GM06990 (cell line): ENCODE data around the gene F2RL3.

Source experiments
- DNase-seq: peaks from one replicate; pipeline ENCODE4 v3.0.0-alpha.2; 2011; ENCODE audit not compliant: insufficient read length; ENCODE audit errors: extremely low read depth
- H3K27me3 ChIP-seq: replicated peaks from 2 replicates; pipeline ENCODE4 v1.6.0; 2011; ENCODE audit warnings: low read length; ENCODE audit not compliant: control insufficient read depth, insufficient read depth
- H3K36me3 ChIP-seq: 2 replicates; pipeline ENCODE4 v1.5.1; 2011; ENCODE audit warnings: low read length; ENCODE audit not compliant: control insufficient read depth, insufficient read depth
- H3K4me3 ChIP-seq: replicated peaks from 2 replicates; pipeline ENCODE4 v1.5.1; 2011; ENCODE audit warnings: low read depth, mild to moderate bottlenecking, control low read depth, low read length
- CTCF ChIP-seq: IDR thresholded peaks from 2 replicates; pipeline ENCODE4 v1.5.1; 2011; ENCODE audit warnings: low read length, control low read depth, mild to moderate bottlenecking, inconsistent platforms; ENCODE audit not compliant: insufficient read depth, poor library complexity, severe bottlenecking

The F2RL3 gene

DNA sequence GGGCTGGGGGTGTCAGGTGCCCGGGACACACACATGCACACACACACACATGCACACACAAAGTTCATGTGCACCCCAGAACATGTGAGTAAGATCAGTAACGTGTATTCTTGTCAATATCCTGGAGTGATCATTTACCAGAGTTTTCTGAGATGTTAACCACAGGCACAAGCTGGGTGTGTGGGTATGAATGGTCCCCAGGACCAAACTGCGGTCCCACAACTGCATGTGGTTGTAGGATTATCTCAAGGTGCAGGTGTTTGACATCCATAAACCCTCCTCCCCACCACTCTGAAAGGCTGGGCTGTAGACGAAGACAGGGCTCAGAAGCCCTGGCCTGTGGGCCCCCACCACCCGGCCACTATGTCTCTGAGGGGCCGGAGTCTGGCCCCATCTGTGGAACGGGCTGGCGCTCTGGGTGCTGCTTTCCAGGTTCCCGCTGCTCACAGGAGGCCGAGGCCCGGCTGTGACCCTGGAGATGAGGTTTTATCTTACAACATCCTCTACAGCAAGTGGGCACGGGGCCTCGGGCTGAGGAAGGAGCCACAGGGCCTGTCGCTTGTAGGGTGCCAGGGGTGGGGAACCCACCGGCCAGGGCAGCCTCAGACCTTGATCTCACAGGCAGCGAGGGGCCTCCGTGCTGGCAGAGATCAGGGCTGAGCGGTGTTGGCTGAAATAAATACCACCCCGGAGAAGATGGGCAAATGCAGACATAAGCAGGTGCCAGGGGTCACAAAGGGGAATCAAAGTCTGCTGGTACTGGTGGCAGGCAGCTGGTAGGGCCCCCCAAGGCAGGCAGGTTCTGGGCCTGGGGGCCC is 4.3 kb downstream of the F2RL3 start:
- Histone ChIP-seq H3K27me3 (no peaks in the 10 kb centered on the region), H3K36me3 (no peaks in the 10 kb centered on the region), H3K4me3 (no peak overlapping the region)
- TF ChIP-seq CTCF = no peak
- no peak for DNase-seq

- no peaks in the 10 kb centered on the region for H3K27me3 ChIP-seq
- H3K4me3 ChIP-seq = no peak overlapping the region
- H3K36me3 ChIP-seq = no peaks in the 10 kb centered on the region
- TF ChIP-seq CTCF = no peak
- DNase-seq = peak; percentile 58
Observed at GRCh38 chr19:16893686-16893989, 4.8 kb downstream of the F2RL3 start.

- Histone ChIP-seq H3K4me3 (no peak overlapping the region), H3K36me3 (no peaks in the 10 kb centered on the region), H3K27me3 (no peaks in the 10 kb centered on the region)
- TF ChIP-seq CTCF = no peak
- DNase-seq = no peak
Observed at GRCh38 chr19:16894080-16894479, 5.3 kb downstream of the F2RL3 start.

DNA sequence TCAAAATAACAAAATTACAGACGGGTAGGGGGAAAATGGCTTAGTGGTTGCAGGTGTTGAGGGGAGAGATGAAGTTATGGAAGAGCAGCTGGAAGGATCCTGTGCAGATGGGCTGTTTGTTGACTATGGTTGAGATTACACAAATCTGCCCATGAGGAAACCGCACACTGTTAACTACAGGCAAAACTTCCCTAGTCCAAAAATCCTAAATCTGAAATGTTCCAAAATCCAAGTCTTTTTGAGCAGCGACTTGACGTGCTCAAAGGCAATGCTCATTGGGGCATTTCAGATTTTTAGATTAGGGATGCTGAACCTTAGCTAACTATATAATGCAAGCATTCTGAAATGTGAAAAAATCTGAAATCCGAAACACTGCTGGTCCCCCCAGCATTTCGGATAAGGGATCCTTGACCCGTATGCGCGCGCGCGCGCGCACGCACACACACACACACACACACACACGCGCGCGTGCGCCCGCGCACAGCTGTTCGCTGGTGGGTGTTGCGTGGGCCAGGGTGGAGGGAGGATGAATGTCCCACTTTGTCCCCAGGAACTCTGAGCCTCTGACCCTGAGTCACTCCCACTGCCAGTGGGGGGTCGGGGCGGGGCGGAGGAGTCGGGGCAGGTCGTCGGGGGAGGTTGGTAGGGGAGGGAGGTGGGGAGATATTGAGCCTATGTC is 6.8 kb downstream of the F2RL3 start:
- H3K4me3 ChIP-seq = no peak overlapping the region
- no peaks in the 10 kb centered on the region for H3K36me3 ChIP-seq
- TF ChIP-seq CTCF = no peak
- no peaks in the 10 kb centered on the region for H3K27me3 ChIP-seq
- DNase-seq = no peak

- Histone ChIP-seq H3K36me3 (no peaks in the 10 kb centered on the region), H3K27me3 (no peaks in the 10 kb centered on the region), H3K4me3 (peak overlapping the region; percentile 52)
- DNase-seq = no peak
- TF ChIP-seq CTCF = no peak
Observed at GRCh38 chr19:16896146-16897028, 7.6 kb downstream of the F2RL3 start.
